ENCODE data around the gene NRP2.
A peak's percentile ranks its signal among the peaks of the same experiment; 100 is the strongest.

NRP2 gene

DNA sequence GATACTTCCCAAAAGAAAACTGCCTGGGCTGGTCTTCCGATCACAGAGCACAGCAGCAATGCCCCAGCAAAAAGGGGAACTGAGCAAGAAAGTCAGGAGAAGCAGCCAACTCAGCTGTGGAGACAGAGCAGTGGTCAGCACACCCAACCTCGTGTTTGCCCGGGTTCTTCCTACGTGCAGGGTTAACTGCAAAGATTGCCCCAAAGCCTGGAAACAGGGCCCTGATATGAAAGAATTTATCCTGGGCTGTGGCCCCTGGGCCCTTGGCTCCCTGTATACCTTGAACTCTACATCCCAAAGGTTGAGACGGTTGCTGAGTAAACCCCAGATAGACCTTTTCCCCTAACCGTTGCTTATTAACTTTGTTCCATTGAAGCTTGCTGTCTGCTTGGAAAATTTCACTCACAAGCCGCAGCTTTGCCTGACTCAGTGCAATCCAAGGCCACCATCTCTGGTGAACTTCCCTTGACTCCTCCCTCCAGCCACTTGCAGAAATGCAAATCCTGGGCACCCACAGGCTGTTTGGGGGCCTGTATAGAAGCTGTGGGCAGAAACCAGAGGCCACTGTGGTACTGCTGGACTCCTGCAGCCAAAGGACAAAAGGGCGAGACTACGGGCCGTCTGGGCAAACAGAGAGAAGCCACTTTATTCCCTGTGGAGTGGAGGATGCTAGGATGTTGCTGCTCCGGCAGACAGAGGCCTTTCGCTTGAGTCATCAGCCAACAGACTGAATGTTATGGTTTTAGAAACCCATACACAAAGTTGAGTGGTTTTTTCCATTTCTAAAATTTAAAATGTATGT is 18.2 kb downstream of the NRP2 start:
- H3K27me3 ChIP-seq (ENCODE audit: insufficient read depth, low read length), result no peaks in the 10 kb centered on the region
- no peak overlapping the region for H3K4me3 ChIP-seq (ENCODE audit: low read length)
- peak overlapping the region; percentile 54; the same call in 1 of the 2 replicates for H3K9ac ChIP-seq (ENCODE audit: low read depth, low read length)
- peak overlapping the region; percentile 76 for H3K27ac ChIP-seq (ENCODE audit: low read depth, low read length)
- peaks cover 9% of the 10 kb centered on the region; the same call in 1 of the 2 replicates for H3K36me3 ChIP-seq (ENCODE audit: insufficient read depth, low read length)
- 52% methylated on average over 12 of the region's 12 CpGs for WGBS
- H3K9me3 ChIP-seq (ENCODE audit: insufficient read depth, low read depth, low read length), result no peaks in the 10 kb centered on the region
- H3K4me1 ChIP-seq (ENCODE audit: insufficient read depth, low read length), result peaks cover 88% of the 10 kb centered on the region

DNA sequence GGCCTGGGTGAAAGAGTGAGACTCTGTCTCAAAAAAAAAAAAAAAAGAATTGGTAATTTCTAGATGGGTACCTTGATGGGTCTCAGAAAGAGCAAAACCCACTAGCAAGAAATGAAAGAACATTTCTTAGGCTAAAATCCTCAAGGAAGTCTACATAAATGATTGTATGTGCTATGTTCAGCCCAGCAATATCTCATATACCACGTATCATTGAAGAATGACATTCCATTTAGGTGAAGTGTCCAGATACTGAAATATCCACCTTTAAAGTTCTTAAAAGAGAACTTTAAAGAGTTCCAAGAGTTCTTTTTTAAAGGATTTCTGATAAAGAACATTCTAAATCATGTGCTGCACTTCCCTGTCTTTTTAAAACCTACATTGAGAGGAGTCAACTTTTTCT is 19.2 kb downstream of the NRP2 start:
- 100% methylated on average over 1 of the region's 1 CpG for WGBS
- peaks cover 9% of the 10 kb centered on the region; the same call in 1 of the 2 replicates for H3K36me3 ChIP-seq (ENCODE audit: insufficient read depth, low read length)
- H3K9ac ChIP-seq (ENCODE audit: low read depth, low read length), result no peak overlapping the region
- no peaks in the 10 kb centered on the region for H3K9me3 ChIP-seq (ENCODE audit: insufficient read depth, low read depth, low read length)
- no peak overlapping the region for H3K4me3 ChIP-seq (ENCODE audit: low read length)
- no peaks in the 10 kb centered on the region for H3K27me3 ChIP-seq (ENCODE audit: insufficient read depth, low read length)
- H3K4me1 ChIP-seq (ENCODE audit: insufficient read depth, low read length), result peaks cover 82% of the 10 kb centered on the region
- no peak overlapping the region; the same call in 1 of the 2 replicates for H3K27ac ChIP-seq (ENCODE audit: low read depth, low read length)

DNA sequence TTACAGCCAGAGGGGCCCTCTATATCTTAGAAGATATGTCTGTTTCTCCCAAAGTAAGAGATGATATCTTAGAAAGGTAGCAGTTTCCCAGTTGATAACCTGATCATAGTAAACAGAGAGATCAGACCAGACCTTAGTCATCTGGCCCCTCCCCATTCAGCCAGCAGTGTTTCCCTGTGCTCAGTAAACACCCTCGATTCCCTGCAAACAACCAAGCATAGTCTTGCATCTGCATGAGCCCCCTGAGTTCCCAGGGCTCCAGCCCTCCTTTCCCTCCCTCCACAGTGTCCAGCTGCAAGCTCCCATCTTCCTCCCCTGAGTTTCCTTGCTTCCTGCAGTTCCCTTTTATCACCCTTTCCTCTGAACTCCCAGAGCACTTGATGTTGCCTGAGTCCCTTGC is 20.3 kb downstream of the NRP2 start:
- Histone ChIP-seq H3K4me3 (ENCODE audit: low read length) (no peak overlapping the region), H3K27ac (ENCODE audit: low read depth, low read length) (no peak overlapping the region), H3K36me3 (ENCODE audit: insufficient read depth, low read length) (peaks cover 9% of the 10 kb centered on the region; the same call in 1 of the 2 replicates), H3K9ac (ENCODE audit: low read depth, low read length) (peak overlapping the region; percentile 3; the same call in 1 of the 2 replicates), H3K4me1 (ENCODE audit: insufficient read depth, low read length) (peaks cover 79% of the 10 kb centered on the region), H3K27me3 (ENCODE audit: insufficient read depth, low read length) (no peaks in the 10 kb centered on the region), H3K9me3 (ENCODE audit: insufficient read depth, low read depth, low read length) (no peaks in the 10 kb centered on the region)
- 38% methylated on average over 1 of the region's 1 CpG for WGBS

DNA sequence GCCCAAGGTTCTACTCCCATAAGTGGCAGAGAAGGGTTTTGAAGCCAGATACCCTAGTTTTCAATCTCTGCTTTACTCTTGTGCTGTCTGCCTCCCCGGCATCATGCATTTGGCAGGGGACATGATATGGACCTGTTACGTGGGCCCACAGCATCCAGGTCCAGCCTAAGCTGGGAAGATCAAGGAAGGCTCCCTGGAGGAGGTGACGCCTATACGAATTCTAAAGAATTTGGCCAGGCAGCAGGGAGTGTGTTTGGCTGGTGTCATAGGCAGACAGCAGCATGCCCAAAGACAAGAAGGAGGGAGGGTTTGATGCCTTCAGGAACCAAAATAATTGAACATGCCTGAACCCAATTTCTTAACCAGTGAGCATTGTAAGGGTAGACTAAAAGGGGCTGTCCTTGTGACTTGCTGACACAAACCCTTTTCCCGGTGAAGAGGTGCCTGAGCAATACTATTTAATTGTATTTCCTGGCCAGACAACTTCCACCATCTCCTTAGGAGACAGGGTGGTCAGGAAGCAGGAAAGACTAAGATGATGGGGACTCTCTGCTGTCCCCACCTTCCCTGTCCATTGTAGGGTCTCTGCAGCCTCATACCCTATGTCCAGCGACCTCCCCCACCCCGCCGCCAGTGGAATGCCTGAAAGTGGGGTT is 21.3 kb downstream of the NRP2 start:
- Histone ChIP-seq H3K27me3 (ENCODE audit: insufficient read depth, low read length) (no peaks in the 10 kb centered on the region), H3K9ac (ENCODE audit: low read depth, low read length) (no peak overlapping the region), H3K27ac (ENCODE audit: low read depth, low read length) (no peak overlapping the region), H3K36me3 (ENCODE audit: insufficient read depth, low read length) (no peaks in the 10 kb centered on the region; the same call in 1 of the 2 replicates), H3K9me3 (ENCODE audit: insufficient read depth, low read depth, low read length) (no peaks in the 10 kb centered on the region), H3K4me3 (ENCODE audit: low read length) (no peak overlapping the region), H3K4me1 (ENCODE audit: insufficient read depth, low read length) (peaks cover 69% of the 10 kb centered on the region)
- 88% methylated on average over 8 of the region's 8 CpGs for WGBS

DNA sequence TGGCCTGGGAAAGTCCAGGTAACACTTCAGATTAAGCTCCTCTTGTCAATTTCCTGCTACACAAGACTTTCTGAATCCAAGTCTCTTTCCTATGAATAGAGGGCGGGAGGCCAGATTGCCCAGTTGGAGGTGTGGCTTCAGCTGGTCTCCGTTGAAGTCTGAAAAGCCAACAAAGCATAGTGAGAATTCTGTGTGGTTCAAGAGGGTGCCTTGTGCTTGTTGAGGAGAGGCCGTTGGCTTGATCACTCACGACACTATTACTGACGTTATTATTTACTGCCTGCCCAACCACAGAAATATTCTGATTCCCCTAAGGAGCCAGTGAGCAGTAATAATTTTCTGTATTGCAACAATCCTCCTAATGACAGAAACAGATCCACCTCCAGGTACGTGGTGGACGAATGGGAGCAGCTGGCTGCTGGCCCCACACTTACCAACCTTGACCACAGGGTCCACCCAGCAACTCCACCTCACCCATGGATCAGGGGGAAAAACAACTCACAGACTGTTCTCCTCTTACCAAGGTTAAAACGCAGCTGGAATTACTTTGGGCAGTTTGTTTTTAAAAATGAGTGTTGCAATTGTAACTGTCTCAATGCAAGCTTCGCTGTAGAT is 21.9 kb downstream of the NRP2 start:
- no peaks in the 10 kb centered on the region for H3K27me3 ChIP-seq (ENCODE audit: insufficient read depth, low read length)
- no peak overlapping the region for H3K9ac ChIP-seq (ENCODE audit: low read depth, low read length)
- WGBS, result 83% methylated on average over 9 of the region's 9 CpGs
- H3K27ac ChIP-seq (ENCODE audit: low read depth, low read length), result no peak overlapping the region
- H3K9me3 ChIP-seq (ENCODE audit: insufficient read depth, low read depth, low read length), result no peaks in the 10 kb centered on the region
- H3K4me3 ChIP-seq (ENCODE audit: low read length), result no peak overlapping the region
- H3K36me3 ChIP-seq (ENCODE audit: insufficient read depth, low read length), result no peaks in the 10 kb centered on the region; the same call in 1 of the 2 replicates
- H3K4me1 ChIP-seq (ENCODE audit: insufficient read depth, low read length), result peaks cover 62% of the 10 kb centered on the region

DNA sequence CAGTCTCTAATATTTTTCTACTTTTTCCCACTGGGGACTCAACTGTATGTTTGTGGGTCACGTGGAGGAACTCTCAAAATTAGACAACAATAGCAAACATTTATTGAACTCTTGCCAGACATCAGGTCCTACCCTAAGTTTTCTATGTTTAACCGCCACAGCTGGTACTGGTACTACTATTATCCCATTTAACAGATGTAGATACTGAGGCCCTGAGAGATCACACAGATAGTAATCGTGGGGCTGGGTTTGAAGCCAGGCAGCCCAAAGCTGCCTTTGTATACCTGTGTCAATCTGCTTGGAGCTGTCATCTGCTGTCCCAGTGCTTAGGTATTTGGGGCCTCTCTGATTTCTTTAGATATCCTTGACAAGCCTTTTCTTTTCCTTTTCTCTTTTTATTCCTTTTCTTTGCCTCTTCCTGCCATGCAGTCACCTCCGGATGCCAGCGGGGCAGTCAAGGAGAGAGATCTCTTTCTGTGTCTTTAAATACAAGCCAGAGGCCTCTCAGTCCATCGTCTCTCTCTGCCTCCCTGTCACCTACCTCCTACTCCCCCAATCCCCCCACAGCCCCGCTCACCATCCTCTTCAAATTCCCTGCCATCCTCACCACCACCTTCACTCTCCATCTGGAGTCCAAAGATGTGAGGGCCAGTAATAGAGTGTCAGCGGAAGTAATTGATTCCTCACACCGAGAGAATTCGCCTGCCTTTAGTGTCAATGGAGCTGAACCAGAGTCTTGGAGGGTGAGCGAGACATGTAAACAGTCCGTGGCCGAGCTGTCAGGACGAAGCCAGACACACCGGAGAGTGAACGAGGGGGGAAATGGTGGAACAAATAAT is 23.4 kb downstream of the NRP2 start:
- Histone ChIP-seq H3K9me3 (ENCODE audit: insufficient read depth, low read depth, low read length) (no peaks in the 10 kb centered on the region), H3K9ac (ENCODE audit: low read depth, low read length) (no peak overlapping the region), H3K27me3 (ENCODE audit: insufficient read depth, low read length) (no peaks in the 10 kb centered on the region), H3K4me1 (ENCODE audit: insufficient read depth, low read length) (peaks cover 47% of the 10 kb centered on the region), H3K4me3 (ENCODE audit: low read length) (no peak overlapping the region), H3K27ac (ENCODE audit: low read depth, low read length) (no peak overlapping the region), H3K36me3 (ENCODE audit: insufficient read depth, low read length) (no peaks in the 10 kb centered on the region; the same call in 1 of the 2 replicates)
- WGBS, result 88% methylated on average over 16 of the region's 16 CpGs

DNA sequence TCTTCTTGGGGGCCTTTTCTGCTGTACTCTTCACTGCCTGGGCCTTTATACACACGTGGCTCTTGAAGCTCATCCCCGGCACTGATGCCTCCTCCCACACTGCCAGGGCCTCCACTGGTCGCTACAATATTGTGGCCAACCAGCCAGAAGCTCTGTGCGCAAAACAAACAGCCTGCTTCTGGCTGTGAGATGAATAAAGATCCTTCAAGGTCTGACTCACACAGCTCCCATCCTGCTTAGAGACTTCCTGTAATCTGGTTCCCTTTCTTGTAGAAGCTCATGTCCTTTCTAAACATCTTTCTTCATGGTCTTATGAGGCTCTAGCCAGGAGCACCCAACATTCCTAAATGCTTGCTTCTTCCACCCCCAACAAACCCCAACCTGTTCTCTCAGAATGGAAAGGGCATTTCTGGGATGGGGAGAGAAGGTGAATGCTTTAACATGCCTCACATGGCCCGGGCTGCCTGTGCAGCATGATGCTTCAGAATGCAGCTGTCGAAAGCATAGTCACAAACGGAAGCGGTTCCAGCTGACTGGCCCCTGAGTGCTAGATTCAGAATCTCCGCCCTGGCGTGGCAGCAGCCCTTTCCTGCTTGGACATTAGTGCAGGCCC is 24.6 kb downstream of the NRP2 start:
- peaks cover 39% of the 10 kb centered on the region; the same call in 1 of the 2 replicates for H3K4me1 ChIP-seq (ENCODE audit: insufficient read depth, low read length)
- H3K27ac ChIP-seq (ENCODE audit: low read depth, low read length), result no peak overlapping the region
- H3K9ac ChIP-seq (ENCODE audit: low read depth, low read length), result no peak overlapping the region
- peaks cover 4% of the 10 kb centered on the region; the same call in 1 of the 2 replicates for H3K36me3 ChIP-seq (ENCODE audit: insufficient read depth, low read length)
- H3K4me3 ChIP-seq (ENCODE audit: low read length), result no peak overlapping the region
- WGBS, result 78% methylated on average over 10 of the region's 10 CpGs
- no peaks in the 10 kb centered on the region for H3K27me3 ChIP-seq (ENCODE audit: insufficient read depth, low read length)
- no peaks in the 10 kb centered on the region for H3K9me3 ChIP-seq (ENCODE audit: insufficient read depth, low read depth, low read length)

DNA sequence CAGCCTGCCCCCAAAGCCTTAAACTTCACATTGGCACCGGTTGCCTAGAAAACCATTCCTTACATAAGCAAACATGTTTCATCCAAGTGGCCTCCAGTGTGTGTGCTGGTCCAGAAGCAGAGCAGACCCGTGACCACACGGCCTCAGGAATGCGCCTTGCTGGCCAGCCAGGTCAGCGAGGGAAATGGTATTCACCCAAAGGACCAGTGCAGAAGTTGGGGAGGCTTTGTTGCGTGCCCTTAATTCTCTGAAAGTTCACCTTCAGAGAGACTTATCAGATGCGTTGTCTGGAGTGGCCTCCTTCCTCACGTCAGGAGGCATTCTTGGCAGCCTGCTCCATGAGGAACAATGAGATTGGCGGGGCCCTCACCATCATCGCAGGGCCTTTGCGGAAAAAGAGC is 25.9 kb downstream of the NRP2 start:
- Histone ChIP-seq H3K36me3 (ENCODE audit: insufficient read depth, low read length) (peaks cover 4% of the 10 kb centered on the region; the same call in 1 of the 2 replicates), H3K4me3 (ENCODE audit: low read length) (no peak overlapping the region), H3K9ac (ENCODE audit: low read depth, low read length) (no peak overlapping the region), H3K9me3 (ENCODE audit: insufficient read depth, low read depth, low read length) (no peaks in the 10 kb centered on the region), H3K27me3 (ENCODE audit: insufficient read depth, low read length) (no peaks in the 10 kb centered on the region), H3K27ac (ENCODE audit: low read depth, low read length) (no peak overlapping the region), H3K4me1 (ENCODE audit: insufficient read depth, low read length) (peaks cover 40% of the 10 kb centered on the region; the same call in 1 of the 2 replicates)
- 94% methylated on average over 11 of the region's 11 CpGs for WGBS

DNA sequence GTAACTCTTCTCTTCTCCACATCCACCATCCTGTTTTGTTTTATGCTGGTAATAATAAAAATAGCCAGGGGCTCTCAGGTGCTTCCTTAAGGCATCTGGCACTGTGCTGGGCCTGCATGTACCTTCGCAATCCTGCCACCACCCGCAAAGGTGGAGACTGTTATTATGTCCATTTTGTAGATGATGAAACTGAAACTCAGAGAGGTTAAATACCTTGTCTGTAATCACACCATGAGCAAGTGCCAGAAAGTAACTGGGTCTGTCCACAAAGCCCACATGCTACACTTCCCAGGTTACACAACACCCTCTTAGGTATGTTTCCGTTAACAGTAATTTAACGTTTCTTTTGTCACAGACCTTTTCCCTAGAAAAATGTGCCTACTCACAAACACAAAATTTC is 27.0 kb downstream of the NRP2 start:
- Histone ChIP-seq H3K27ac (ENCODE audit: low read depth, low read length) (no peak overlapping the region), H3K4me1 (ENCODE audit: insufficient read depth, low read length) (peaks cover 34% of the 10 kb centered on the region; the same call in 1 of the 2 replicates), H3K36me3 (ENCODE audit: insufficient read depth, low read length) (peaks cover 4% of the 10 kb centered on the region; the same call in 1 of the 2 replicates), H3K9me3 (ENCODE audit: insufficient read depth, low read depth, low read length) (no peaks in the 10 kb centered on the region), H3K4me3 (ENCODE audit: low read length) (no peak overlapping the region), H3K27me3 (ENCODE audit: insufficient read depth, low read length) (no peaks in the 10 kb centered on the region), H3K9ac (ENCODE audit: low read depth, low read length) (no peak overlapping the region)
- 98% methylated on average over 4 of the region's 4 CpGs for WGBS

DNA sequence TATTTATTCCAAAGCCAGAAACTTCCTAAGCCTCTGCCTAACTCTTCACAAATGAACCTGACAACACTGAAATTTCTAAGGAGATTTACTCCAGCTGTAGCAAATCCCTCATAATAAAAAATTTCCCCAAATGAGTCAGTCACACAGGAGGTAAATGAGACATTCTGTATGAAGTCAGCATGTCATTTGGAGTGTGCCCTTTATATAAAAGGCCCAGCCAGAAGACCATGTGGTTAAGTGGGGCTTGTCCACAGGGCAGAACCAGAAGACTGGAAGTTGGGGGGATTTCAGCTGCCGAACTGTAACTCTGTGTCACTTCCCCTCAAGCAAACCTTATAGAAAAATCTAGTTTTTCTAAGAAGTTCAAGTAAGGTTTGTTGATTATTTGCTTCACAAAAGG is 30.2 kb downstream of the NRP2 start:
- H3K9ac ChIP-seq (ENCODE audit: low read depth, low read length), result no peak overlapping the region
- H3K4me1 ChIP-seq (ENCODE audit: insufficient read depth, low read length), result peaks cover 33% of the 10 kb centered on the region
- no peak overlapping the region for H3K27ac ChIP-seq (ENCODE audit: low read depth, low read length)
- H3K9me3 ChIP-seq (ENCODE audit: insufficient read depth, low read depth, low read length), result no peaks in the 10 kb centered on the region
- no peak overlapping the region for H3K4me3 ChIP-seq (ENCODE audit: low read length)
- no CpG with 5 or more reads among the region's 1 CpG for WGBS
- no peaks in the 10 kb centered on the region for H3K27me3 ChIP-seq (ENCODE audit: insufficient read depth, low read length)
- H3K36me3 ChIP-seq (ENCODE audit: insufficient read depth, low read length), result peaks cover 14% of the 10 kb centered on the region; the same call in 1 of the 2 replicates

Measured in HUES64 (cell line).